ENCODE data around the gene ARHGAP6. TPM values are rescaled to one million over a fixed set of nuclear protein-coding genes. Genes with fewer than 3 reads are reported as not detected.

ARHGAP6 gene
- total and polyA plus RNA-seq, 4 donors, result 6.0 to 18.2 (median 12.3) TPM

DNA sequence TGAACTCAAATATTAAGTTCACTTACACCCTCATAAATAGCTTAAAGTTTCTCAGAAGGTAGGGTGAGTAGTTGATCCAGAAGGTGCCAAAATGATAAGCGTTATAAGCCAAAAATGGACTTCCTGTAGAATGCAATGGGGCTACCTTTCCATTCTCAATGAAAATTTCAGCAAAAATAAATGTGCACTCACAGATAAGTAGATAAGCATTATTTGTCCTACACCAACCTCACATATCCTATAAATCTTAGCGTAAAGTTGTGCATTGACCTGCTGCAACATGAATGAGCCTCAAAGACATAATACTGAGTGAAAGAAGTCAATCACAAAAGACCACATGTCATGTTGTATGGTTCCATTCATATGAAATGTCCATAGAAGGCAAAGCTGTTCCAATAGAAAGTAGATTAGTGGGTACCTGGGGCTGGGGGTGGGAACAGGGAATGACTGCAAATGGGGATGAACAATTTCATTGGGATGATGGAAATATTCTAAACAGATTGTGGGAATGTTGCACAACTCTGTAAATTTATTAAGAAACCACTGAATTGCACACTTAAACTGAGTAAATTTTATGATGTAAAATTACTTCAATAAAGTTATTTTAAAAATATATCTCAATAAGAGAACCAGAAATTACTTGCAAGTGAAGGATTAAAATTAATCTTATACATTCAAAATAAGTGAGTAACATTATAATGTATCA, 271.6 kb downstream of the ARHGAP6 start:
- H3K27me3 ChIP-seq (ENCODE audit: control insufficient read depth in 3 of 3, insufficient read depth in 3 of 3, low read length in 2 of 3), result peaks cover 0 to 17% (median 10%) of the 10 kb centered on the region in 3 donors
- no peaks in the 10 kb centered on the region for H3K9me3 ChIP-seq (ENCODE audit: control insufficient read depth in 4 of 4, insufficient read depth in 3 of 4, low read length in 3 of 4)
- ATAC-seq (ENCODE audit: insufficient read depth, low FRiP score), result no peak
- no peaks in the 10 kb centered on the region for H3K36me3 ChIP-seq (ENCODE audit: control insufficient read depth in 4 of 4, insufficient read depth in 4 of 4, low read length in 4 of 4)
- DNase-seq, result no peak
- H3K4me1 ChIP-seq (ENCODE audit: control insufficient read depth in 5 of 5, insufficient read depth in 5 of 5, low read length in 5 of 5), result no peaks in the 10 kb centered on the region
- no peak overlapping the region for H3K27ac ChIP-seq (ENCODE audit: low read depth in 1 of 2, low read length in 1 of 2)
- TF ChIP-seq, protein P1, sequence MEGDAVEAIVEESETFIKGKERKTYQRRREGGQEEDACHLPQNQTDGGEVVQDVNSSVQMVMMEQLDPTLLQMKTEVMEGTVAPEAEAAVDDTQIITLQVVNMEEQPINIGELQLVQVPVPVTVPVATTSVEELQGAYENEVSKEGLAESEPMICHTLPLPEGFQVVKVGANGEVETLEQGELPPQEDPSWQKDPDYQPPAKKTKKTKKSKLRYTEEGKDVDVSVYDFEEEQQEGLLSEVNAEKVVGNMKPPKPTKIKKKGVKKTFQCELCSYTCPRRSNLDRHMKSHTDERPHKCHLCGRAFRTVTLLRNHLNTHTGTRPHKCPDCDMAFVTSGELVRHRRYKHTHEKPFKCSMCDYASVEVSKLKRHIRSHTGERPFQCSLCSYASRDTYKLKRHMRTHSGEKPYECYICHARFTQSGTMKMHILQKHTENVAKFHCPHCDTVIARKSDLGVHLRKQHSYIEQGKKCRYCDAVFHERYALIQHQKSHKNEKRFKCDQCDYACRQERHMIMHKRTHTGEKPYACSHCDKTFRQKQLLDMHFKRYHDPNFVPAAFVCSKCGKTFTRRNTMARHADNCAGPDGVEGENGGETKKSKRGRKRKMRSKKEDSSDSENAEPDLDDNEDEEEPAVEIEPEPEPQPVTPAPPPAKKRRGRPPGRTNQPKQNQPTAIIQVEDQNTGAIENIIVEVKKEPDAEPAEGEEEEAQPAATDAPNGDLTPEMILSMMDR (IDR thresholded peaks at IDR 0.05; ENCODE audit: control extremely low read depth, extremely low read depth), result no peak
- 84 to 89% methylated on average over 2 of the region's 2 CpGs for WGBS, 2 donors
- no peak overlapping the region for H3K4me3 ChIP-seq
- H3K9ac ChIP-seq (ENCODE audit: insufficient read depth in 1 of 2, low read length in 2 of 2), result no peak overlapping the region

DNA sequence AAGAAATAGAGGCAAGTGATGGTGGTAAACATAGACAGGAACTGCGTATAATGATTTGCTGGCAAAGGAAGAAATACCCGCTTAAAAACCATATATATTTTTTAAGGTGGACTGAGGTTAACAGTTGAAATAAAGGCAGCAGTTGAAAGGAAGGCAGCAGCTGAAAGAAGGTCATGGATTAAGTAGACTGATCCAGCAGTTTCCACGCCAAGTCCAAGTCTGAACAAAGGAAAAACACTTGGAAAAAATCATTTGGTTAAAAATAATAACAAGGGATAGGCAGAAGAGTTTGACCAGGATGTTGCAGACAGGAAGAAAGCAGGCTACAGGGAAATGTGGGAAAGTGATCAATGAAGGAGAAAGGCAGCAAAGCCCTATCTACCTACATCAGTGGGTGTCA, 278.9 kb downstream of the ARHGAP6 start:
- ATAC-seq (ENCODE audit: insufficient read depth, low FRiP score) (no peak), DNase-seq (peak in 1 of 3 donors; percentile 43)
- 64 to 77% methylated on average over 3 of the region's 3 CpGs for WGBS, 2 donors
- Histone ChIP-seq H3K27me3 (ENCODE audit: control insufficient read depth in 3 of 3, insufficient read depth in 3 of 3, low read length in 2 of 3) (peaks cover 0 to 14% (median 0%) of the 10 kb centered on the region in 3 donors), H3K4me1 (ENCODE audit: control insufficient read depth in 5 of 5, insufficient read depth in 5 of 5, low read length in 5 of 5) (peaks cover 0 to 11% (median 2%) of the 10 kb centered on the region in 5 donors), H3K27ac (ENCODE audit: low read depth in 1 of 2, low read length in 1 of 2) (no peak overlapping the region), H3K9me3 (ENCODE audit: control insufficient read depth in 4 of 4, insufficient read depth in 3 of 4, low read length in 3 of 4) (no peaks in the 10 kb centered on the region), H3K9ac (ENCODE audit: insufficient read depth in 1 of 2, low read length in 2 of 2) (no peak overlapping the region), H3K36me3 (ENCODE audit: control insufficient read depth in 4 of 4, insufficient read depth in 4 of 4, low read length in 4 of 4) (no peaks in the 10 kb centered on the region), H3K4me3 (no peak overlapping the region)
- TF ChIP-seq, protein P1 (IDR thresholded peaks at IDR 0.05; ENCODE audit: control extremely low read depth, extremely low read depth), result no peak

DNA sequence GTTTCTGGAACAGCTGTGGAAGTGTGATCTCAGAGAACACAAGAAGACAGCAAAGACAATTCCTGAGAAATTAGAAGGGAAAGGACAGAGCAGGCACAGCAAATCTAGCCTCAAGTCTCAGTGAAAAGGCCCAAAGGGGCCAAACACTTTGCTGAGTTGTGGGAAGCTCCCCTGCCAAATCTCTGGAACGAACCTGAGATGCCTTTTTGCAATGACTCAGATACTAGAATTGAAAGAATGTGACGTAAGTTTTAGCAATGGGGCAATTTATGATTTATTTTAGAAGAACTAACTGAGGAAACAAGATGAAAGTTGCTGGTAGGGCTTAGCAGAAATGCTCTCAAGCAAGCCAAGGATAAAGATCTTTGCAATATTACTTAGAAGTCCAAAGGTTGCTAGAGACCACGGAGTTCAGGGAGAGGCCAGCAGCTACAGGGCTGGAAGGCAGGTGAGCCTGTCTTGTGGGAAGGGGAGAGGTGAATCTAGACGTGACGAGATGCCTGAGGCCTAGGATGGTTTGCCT, 279.7 kb downstream of the ARHGAP6 start:
- TF ChIP-seq, protein P1 (IDR thresholded peaks at IDR 0.05; ENCODE audit: control extremely low read depth, extremely low read depth), result no peak
- WGBS, 2 donors, result 41 to 77% methylated on average over 5 of the region's 5 CpGs
- Histone ChIP-seq H3K9me3 (ENCODE audit: control insufficient read depth in 4 of 4, insufficient read depth in 3 of 4, low read length in 3 of 4) (no peaks in the 10 kb centered on the region), H3K4me3 (no peak overlapping the region), H3K9ac (ENCODE audit: insufficient read depth in 1 of 2, low read length in 2 of 2) (no peak overlapping the region), H3K36me3 (ENCODE audit: control insufficient read depth in 4 of 4, insufficient read depth in 4 of 4, low read length in 4 of 4) (no peaks in the 10 kb centered on the region), H3K4me1 (ENCODE audit: control insufficient read depth in 5 of 5, insufficient read depth in 5 of 5, low read length in 5 of 5) (peaks cover 0 to 14% (median 2%) of the 10 kb centered on the region in 5 donors), H3K27me3 (ENCODE audit: control insufficient read depth in 3 of 3, insufficient read depth in 3 of 3, low read length in 2 of 3) (peaks cover 0 to 12% (median 0%) of the 10 kb centered on the region in 3 donors), H3K27ac (ENCODE audit: low read depth in 1 of 2, low read length in 1 of 2) (peak overlapping the region; percentile 6 to 64)
- DNase-seq (peak in 1 of 3 donors; percentile 38), ATAC-seq (ENCODE audit: insufficient read depth, low FRiP score) (no peak)

Data from lung (tissue), 12 donors.